Keratinocyte (primary cell): ENCODE results near the gene CCDC102A. TPM values are rescaled to one million over a fixed set of nuclear protein-coding genes. Genes with fewer than 3 reads are reported as not detected.
A peak's percentile ranks its signal among the peaks of the same experiment; 100 is the strongest.

Experiments
- DNase-seq: peaks from one replicate; pipeline ENCODE4 v3.0.0-alpha.2; 2011; ENCODE audit warnings: low read depth, missing footprints, low spot score
- FAIRE-seq: peaks from 2 replicates; lab custom pipeline; 2011; peaks lifted over from hg19 to GRCh38; lab: Jason Lieb, UNC
- H2AFZ ChIP-seq: 2 replicates; pipeline ENCODE4 v1.6.0; 2012; ENCODE audit warnings: low read length, control low read depth, inconsistent platforms; ENCODE audit not compliant: control insufficient read depth
- H3K27ac ChIP-seq: 2 replicates; pipeline ENCODE4 v1.5.1; 2011; ENCODE audit warnings: low read length; ENCODE audit not compliant: control insufficient read depth, insufficient read depth
- H3K27me3 ChIP-seq: 3 replicates; pipeline ENCODE4 v1.6.0; 2011; ENCODE audit warnings: low read length; ENCODE audit not compliant: control insufficient read depth, insufficient read depth; ENCODE audit errors: extremely low read depth
- H3K36me3 ChIP-seq, 2 experiments: 2 replicates in 1 of 2; 3 replicates in 1 of 2; pipeline ENCODE4 v1.5.1; 2011; ENCODE audit warnings: low read length in 2 of 2, mild to moderate bottlenecking in 1 of 2; ENCODE audit not compliant: control insufficient read depth in 2 of 2, insufficient read depth in 2 of 2; ENCODE audit errors: extremely low read depth in 1 of 2
- H3K4me1 ChIP-seq: 3 replicates; pipeline ENCODE4 v1.5.1; 2011; ENCODE audit warnings: low read length; ENCODE audit not compliant: control insufficient read depth, insufficient read depth; ENCODE audit errors: extremely low read depth
- H3K4me2 ChIP-seq: 3 replicates; pipeline ENCODE4 v1.6.0; 2011; ENCODE audit warnings: low read depth, low read length; ENCODE audit not compliant: control insufficient read depth, insufficient read depth; ENCODE audit errors: extremely low read depth
- H3K4me3 ChIP-seq, 3 experiments: fragments of 200-600 bp in 1 of 3; sonication (generic) in 1 of 3; 2 replicates in 2 of 3; 3 replicates in 1 of 3; pipeline ENCODE4 v1.5.1; 2011 to 2016; ENCODE audit warnings: low read length in 3 of 3, mild to moderate bottlenecking in 3 of 3, control low read depth in 2 of 3, inconsistent platforms in 1 of 3, low read depth in 1 of 3, mixed read lengths in 1 of 3, mixed run types in 1 of 3, moderate library complexity in 1 of 3; ENCODE audit not compliant: control insufficient read depth in 2 of 3, insufficient read depth in 2 of 3; ENCODE audit errors: extremely low read depth in 1 of 3
- H3K79me2 ChIP-seq: 2 replicates; pipeline ENCODE4 v1.6.0; 2012; ENCODE audit warnings: low read length; ENCODE audit not compliant: control insufficient read depth, insufficient read depth
- H3K9ac ChIP-seq: 3 replicates; pipeline ENCODE4 v1.6.0; 2011; ENCODE audit warnings: low read length; ENCODE audit not compliant: control insufficient read depth, insufficient read depth; ENCODE audit errors: extremely low read depth
- H3K9me1 ChIP-seq: 3 replicates; pipeline ENCODE4 v1.6.0; 2011; ENCODE audit warnings: low read length; ENCODE audit not compliant: control insufficient read depth, insufficient read depth; ENCODE audit errors: extremely low read depth
- H3K9me3 ChIP-seq: 2 replicates; pipeline ENCODE4 v1.5.1; 2012; ENCODE audit warnings: low read depth, low read length; ENCODE audit not compliant: control insufficient read depth
- H4K20me1 ChIP-seq: 3 replicates; pipeline ENCODE4 v1.6.0; 2011; ENCODE audit warnings: low read length; ENCODE audit not compliant: control insufficient read depth, insufficient read depth; ENCODE audit errors: extremely low read depth
- EZH2 ChIP-seq: IDR thresholded peaks from one replicate; pipeline ENCODE4 v1.6.1; 2012; ENCODE audit warnings: inconsistent platforms, mild to moderate bottlenecking, low read length, moderate library complexity
- dilution Hi-C: fragments of 300-500 bp; cut with MboI; formaldehyde crosslinking; loops from one replicate; pipeline ENCODE4 v1.7.0; 2020; ENCODE audit warnings: low sequenced_read_pairs; ENCODE audit not compliant: extremely low pct_ligation_motif_present
- polyA plus RNA-seq, 5 experiments: library from polyadenylated mRNA; depleted of rRNA in 3 of 5; stranded (reverse) in 3 of 5; stranded (forward) in 1 of 5; unstranded in 1 of 5; fragments of >200 nt; gene quantifications; 1 replicate in 1 of 5; 2 replicates in 3 of 5; 3 replicates in 1 of 5; pipeline versions ENCODE4 v1.2.1 to v1.2.3, GENCODE V29; 2011 to 2012; ENCODE audit warnings: missing spikeins in 2 of 5, low read depth in 1 of 5, low replicate concordance in 1 of 5
- TF ChIP-seq, protein P1 (sequence below), 3 experiments: IDR thresholded peaks in 1 of 3; conservative IDR thresholded peaks in 1 of 3; optimal IDR thresholded peaks in 1 of 3; 2 replicates in 2 of 3; 3 replicates in 1 of 3; pipeline versions ENCODE3 to v1.5.1; 2011; ENCODE audit warnings: low read length in 3 of 3, mild to moderate bottlenecking in 3 of 3, moderate library complexity in 2 of 3, control low read depth in 1 of 3, inconsistent platforms in 1 of 3; ENCODE audit not compliant: insufficient read depth in 2 of 3; ENCODE audit errors: extremely low read depth in 1 of 3

CCDC102A gene
- polyA plus RNA-seq, 1 donor (not counting 4 experiments of a cell fraction or from before 2014, with no cell fraction given) = 2.2 TPM

DNA sequence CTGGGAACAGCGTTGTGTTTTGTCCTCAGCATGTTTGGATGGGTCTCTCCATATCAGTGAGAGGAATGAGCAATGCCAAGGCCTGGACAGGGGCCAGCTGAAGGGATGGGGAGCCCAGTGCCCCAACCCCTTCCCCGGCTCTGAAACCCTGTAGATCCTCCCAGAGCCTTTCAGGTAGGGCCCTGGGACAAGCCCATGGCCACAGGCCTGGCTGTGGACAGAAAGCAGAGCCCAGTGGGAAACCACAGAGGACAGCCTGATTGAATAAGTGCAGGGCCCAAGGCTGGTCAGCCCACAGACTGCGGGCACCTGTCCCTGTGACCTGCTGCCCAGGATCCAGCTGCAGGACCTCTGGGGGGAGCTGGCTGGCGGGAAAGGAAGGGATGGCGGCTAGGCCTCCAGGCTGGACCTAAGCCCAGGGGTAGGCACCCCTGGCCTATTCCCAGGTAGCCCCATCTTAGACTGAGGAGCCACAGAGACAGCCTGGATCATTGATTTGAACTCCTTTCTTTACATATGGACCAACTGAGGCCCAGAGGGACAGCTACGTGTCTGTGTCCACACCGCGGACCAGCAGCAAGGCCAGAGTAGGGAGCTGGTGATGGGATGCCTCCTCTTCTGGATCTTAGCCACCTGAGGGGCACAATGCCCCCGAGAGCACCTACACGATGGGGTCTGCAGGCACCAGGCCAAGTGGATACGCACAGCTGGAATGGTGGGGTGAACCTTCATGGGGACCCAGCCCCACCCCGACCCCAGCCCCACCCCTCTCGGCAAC is 1.3 kb downstream of the CCDC102A start:
- peaks cover 13% of the 10 kb centered on the region for H3K4me1 ChIP-seq
- H3K4me2 ChIP-seq = peak overlapping the region; percentile 82
- H3K9me1 ChIP-seq = no peaks in the 10 kb centered on the region
- no peaks in the 10 kb centered on the region for H3K27me3 ChIP-seq
- no peak overlapping the region for H3K9ac ChIP-seq
- peak overlapping the region in 2 of 3 experiments; percentile 65 to 83 for H3K4me3 ChIP-seq
- FAIRE-seq = no peak
- DNase-seq = no peak
- H2AFZ ChIP-seq = no peak overlapping the region
- dilution Hi-C loops = no loop called here
- H3K27ac ChIP-seq = peak overlapping the region; percentile 54
- no peaks in the 10 kb centered on the region for H3K36me3 ChIP-seq
- no peaks in the 10 kb centered on the region for H4K20me1 ChIP-seq
- no peaks in the 10 kb centered on the region for H3K9me3 ChIP-seq
- no peak for TF ChIP-seq EZH2
- TF ChIP-seq, protein P1, sequence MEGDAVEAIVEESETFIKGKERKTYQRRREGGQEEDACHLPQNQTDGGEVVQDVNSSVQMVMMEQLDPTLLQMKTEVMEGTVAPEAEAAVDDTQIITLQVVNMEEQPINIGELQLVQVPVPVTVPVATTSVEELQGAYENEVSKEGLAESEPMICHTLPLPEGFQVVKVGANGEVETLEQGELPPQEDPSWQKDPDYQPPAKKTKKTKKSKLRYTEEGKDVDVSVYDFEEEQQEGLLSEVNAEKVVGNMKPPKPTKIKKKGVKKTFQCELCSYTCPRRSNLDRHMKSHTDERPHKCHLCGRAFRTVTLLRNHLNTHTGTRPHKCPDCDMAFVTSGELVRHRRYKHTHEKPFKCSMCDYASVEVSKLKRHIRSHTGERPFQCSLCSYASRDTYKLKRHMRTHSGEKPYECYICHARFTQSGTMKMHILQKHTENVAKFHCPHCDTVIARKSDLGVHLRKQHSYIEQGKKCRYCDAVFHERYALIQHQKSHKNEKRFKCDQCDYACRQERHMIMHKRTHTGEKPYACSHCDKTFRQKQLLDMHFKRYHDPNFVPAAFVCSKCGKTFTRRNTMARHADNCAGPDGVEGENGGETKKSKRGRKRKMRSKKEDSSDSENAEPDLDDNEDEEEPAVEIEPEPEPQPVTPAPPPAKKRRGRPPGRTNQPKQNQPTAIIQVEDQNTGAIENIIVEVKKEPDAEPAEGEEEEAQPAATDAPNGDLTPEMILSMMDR (optimal IDR thresholded peaks at IDR 0.05 in 1 of 3, IDR thresholded peaks at IDR 0.05 in 1 of 3, conservative IDR thresholded peaks at IDR 0.05 in 1 of 3; ENCODE audit: extremely low read depth in 1 of 3, insufficient read depth in 2 of 3, low read length in 3 of 3) = no peak
- no peaks in the 10 kb centered on the region for H3K79me2 ChIP-seq

DNA sequence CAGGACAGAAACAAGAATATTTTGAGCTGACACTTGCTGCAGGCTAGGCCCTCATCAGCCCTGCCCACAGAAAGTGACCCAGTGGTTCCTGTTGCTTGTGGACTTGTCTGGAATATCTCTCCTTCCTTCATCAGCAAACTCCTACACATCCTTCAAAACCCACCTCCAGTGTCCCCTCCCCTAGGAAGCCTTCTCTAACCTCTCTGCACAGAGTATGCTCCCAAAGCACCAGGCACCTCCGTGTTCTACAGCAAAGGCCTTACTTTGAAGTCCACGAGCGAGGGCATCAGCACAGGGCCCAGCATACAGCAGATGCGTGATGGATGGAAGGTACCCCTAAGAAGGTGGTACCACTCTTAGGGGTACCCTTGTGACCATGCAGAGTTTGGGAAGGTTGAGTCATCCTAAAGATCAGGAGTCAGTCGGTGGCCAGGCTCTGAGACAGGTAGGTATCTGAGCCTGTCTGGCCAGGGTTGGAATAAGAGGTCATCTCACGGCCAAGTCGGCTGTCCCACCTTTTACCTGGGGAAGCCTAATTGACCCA is 2.0 kb downstream of the CCDC102A start:
- Histone ChIP-seq H3K9me3 (no peaks in the 10 kb centered on the region), H3K27ac (no peak overlapping the region), H4K20me1 (no peaks in the 10 kb centered on the region), H3K4me3 (no peak overlapping the region), H3K79me2 (no peaks in the 10 kb centered on the region), H3K4me1 (peaks cover 17% of the 10 kb centered on the region), H2AFZ (no peak overlapping the region), H3K9me1 (no peaks in the 10 kb centered on the region), H3K27me3 (no peaks in the 10 kb centered on the region), H3K4me2 (no peak overlapping the region), H3K36me3 (no peaks in the 10 kb centered on the region), H3K9ac (no peak overlapping the region)
- FAIRE-seq (no peak), DNase-seq (no peak)
- TF ChIP-seq, protein P1 (optimal IDR thresholded peaks at IDR 0.05 in 1 of 3, IDR thresholded peaks at IDR 0.05 in 1 of 3, conservative IDR thresholded peaks at IDR 0.05 in 1 of 3; ENCODE audit: extremely low read depth in 1 of 3, insufficient read depth in 2 of 3, low read length in 3 of 3) = no peak
- no peak for TF ChIP-seq EZH2
- dilution Hi-C loops = no loop called here
